ENCODE measurements around the gene LRGUK.

Gene LRGUK

DNA sequence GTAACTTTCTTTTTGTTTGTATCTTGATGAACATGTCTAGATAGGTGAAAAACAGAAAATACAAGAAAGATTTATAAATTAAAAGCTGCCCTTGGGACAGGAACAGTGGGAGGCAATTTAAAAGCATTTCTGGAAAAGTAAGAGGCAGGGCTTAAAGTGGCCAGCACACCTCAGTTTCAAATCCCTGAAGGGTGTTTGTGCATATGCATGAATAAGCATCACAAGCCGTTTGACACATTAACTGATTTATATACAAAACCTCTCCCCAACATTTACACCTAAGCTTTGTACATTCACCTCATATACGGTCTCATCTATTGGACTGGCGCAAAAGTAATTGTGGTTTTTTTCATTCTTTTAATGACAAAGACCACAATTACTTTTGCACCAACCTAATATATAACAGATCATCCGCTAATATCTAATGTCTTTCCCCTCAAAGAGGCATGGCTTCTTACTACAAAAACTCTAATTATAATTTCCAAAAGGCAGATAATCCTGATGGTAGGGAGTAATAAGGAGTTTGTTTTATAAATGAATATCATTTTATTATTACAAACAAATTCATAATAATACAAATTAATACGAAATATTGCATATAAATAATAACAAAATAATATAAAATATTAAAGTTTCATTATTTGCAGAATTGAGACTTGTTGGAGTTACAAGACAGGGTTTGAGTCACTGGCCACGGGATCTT is 48.3 kb downstream of the LRGUK start:
- DNase-seq = no peak
- Histone ChIP-seq H3K27me3 (no peaks in the 10 kb centered on the region), H3K4me3 (ENCODE audit: low read depth, low read length) (no peak overlapping the region), H3K36me3 (no peaks in the 10 kb centered on the region), H3K9me3 (no peaks in the 10 kb centered on the region), H3K4me1 (peaks cover 5% of the 10 kb centered on the region; the same call in 1 of the 2 replicates)
- TF ChIP-seq, protein P1, sequence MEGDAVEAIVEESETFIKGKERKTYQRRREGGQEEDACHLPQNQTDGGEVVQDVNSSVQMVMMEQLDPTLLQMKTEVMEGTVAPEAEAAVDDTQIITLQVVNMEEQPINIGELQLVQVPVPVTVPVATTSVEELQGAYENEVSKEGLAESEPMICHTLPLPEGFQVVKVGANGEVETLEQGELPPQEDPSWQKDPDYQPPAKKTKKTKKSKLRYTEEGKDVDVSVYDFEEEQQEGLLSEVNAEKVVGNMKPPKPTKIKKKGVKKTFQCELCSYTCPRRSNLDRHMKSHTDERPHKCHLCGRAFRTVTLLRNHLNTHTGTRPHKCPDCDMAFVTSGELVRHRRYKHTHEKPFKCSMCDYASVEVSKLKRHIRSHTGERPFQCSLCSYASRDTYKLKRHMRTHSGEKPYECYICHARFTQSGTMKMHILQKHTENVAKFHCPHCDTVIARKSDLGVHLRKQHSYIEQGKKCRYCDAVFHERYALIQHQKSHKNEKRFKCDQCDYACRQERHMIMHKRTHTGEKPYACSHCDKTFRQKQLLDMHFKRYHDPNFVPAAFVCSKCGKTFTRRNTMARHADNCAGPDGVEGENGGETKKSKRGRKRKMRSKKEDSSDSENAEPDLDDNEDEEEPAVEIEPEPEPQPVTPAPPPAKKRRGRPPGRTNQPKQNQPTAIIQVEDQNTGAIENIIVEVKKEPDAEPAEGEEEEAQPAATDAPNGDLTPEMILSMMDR (IDR thresholded peaks at IDR 0.05; ENCODE audit: low read depth, low read length) = no peak

DNA sequence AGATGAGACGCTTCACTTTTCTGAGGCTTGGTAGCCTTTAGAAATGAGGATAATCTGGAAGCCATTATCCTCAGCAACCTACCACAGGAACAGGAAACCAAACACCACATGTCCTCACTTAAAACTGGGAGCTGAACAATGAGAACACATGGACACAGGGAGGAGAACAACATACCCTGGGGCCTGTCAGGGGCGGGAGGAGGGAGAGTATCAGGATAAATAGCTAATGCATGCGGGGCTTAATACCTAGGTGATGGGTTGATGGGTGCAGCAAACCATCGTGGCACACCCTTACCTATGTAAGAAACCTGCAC is 48.9 kb downstream of the LRGUK start:
- Histone ChIP-seq H3K9me3 (no peaks in the 10 kb centered on the region), H3K4me1 (peaks cover 5% of the 10 kb centered on the region; the same call in 1 of the 2 replicates), H3K27me3 (no peaks in the 10 kb centered on the region), H3K4me3 (ENCODE audit: low read depth, low read length) (no peak overlapping the region), H3K36me3 (no peaks in the 10 kb centered on the region)
- TF ChIP-seq, protein P1 (IDR thresholded peaks at IDR 0.05; ENCODE audit: low read depth, low read length) = no peak
- DNase-seq = no peak

DNA sequence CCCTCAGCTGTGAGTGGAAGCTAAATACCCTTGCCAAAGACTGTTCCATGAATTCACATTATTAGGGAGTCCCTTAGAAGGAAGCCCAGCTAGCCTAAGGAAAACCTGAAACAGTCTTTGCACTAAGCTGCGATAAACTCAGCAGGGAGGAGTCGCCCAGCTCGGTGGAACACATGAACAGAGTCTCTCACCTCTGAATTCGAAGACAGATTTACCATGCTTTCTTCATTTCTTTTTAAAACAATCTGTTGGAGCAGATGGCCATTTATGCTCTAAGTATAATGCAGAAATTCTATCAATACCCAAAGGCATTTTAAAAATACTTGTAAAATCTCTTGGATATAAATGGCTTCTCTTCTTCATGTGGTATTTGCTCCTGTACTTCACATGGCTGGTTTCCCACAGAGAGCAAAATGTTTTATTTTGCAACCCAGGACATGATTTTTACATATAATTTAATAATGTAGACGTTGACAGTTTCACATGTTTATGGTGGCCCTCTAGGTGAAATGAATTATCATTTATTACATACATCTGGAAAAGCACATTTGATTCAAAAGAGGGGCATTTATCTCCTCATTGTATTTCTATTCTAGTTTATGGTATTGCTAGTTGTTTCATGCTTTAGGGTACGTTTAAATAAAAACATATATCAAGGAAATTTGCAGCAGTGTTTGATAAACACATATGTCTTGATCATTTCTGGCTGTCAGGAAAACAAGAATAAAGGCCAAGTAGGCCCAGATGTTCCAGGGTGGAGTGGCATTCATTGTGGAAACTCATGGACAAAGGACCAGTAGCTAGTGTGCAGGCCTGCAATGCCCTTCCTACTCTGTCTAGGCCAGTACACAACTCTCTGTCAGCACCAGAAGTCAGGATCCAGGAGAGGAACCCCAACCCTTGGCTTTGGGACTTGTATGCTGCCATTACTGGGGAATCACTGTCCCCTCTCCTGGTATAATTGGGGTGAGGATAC is 52.2 kb downstream of the LRGUK start:
- Histone ChIP-seq H3K36me3 (no peaks in the 10 kb centered on the region), H3K4me1 (peaks cover 5% of the 10 kb centered on the region; the same call in 1 of the 2 replicates), H3K9me3 (no peaks in the 10 kb centered on the region), H3K4me3 (ENCODE audit: low read depth, low read length) (no peak overlapping the region), H3K27me3 (no peaks in the 10 kb centered on the region)
- TF ChIP-seq, protein P1 (IDR thresholded peaks at IDR 0.05; ENCODE audit: low read depth, low read length) = no peak
- no peak for DNase-seq

DNA sequence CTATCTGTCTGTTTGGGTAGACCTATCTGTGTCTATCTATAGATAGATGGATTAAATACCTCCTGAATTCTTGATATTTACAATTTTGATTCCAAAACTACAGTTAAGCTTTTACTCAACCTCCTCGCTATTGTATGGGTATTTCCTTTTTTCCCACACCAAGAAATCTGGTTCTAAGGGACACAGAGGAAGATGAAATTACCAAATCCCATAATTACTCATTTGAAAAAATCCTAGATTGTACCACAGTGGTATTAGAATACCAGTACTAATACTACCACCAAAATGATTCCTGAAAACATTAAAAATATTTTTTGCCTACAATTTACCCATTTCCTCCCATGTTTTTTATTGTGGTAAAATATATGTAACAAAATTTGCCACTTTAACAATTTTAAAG is 53.2 kb downstream of the LRGUK start:
- Histone ChIP-seq H3K9me3 (no peaks in the 10 kb centered on the region), H3K36me3 (no peaks in the 10 kb centered on the region), H3K4me1 (no peaks in the 10 kb centered on the region; the same call in 1 of the 2 replicates), H3K27me3 (no peaks in the 10 kb centered on the region), H3K4me3 (ENCODE audit: low read depth, low read length) (no peak overlapping the region)
- TF ChIP-seq, protein P1 (IDR thresholded peaks at IDR 0.05; ENCODE audit: low read depth, low read length) = no peak
- no peak for DNase-seq

DNA sequence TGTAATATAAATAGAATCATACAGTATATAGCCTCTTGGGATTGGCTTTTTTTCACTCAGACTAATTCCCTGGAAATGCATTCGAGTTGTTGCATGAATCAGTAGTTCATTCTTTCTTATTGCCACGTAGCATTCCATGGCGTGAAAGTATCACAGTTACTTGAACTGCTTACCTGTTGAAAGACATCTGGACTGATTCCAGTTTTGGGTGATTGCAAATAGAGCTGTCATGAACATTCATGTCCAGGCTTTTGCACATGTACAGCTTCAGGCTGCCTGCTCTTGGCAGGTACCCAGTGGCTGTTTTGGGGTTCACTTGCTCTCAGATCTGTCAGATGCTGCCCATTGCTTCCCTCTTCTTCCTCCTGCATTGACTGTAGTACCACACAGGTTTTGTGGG is 54.9 kb downstream of the LRGUK start:
- Histone ChIP-seq H3K27me3 (no peaks in the 10 kb centered on the region), H3K9me3 (no peaks in the 10 kb centered on the region), H3K4me1 (no peaks in the 10 kb centered on the region), H3K4me3 (ENCODE audit: low read depth, low read length) (no peak overlapping the region), H3K36me3 (no peaks in the 10 kb centered on the region)
- DNase-seq = no peak
- TF ChIP-seq, protein P1 (IDR thresholded peaks at IDR 0.05; ENCODE audit: low read depth, low read length) = no peak

DNA sequence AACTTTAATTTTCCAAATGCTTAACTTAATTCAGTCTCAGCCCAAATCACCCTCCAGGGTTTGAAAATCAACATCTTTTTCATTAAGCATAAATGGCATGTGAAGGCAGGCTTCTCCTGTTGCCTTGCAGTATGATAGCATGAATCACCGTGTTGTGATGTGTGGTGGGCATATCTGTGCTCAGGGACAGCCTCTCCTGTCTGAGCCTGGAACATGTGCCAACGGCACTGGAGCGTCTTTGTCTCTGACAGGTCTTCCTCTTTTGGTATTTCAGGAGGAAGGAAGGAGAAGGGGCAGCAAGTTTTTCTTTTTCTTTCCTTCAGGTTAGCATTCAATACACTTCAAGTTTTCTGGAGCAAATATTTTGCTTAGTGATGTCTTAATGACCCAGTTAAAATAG is 57.6 kb downstream of the LRGUK start:
- Histone ChIP-seq H3K9me3 (no peaks in the 10 kb centered on the region), H3K27me3 (no peaks in the 10 kb centered on the region), H3K4me1 (no peaks in the 10 kb centered on the region), H3K36me3 (no peaks in the 10 kb centered on the region), H3K4me3 (ENCODE audit: low read depth, low read length) (no peak overlapping the region)
- DNase-seq = no peak
- TF ChIP-seq, protein P1 (IDR thresholded peaks at IDR 0.05; ENCODE audit: low read depth, low read length) = no peak
